MV-4-11 (cell line): Measurements from ENCODE around the gene TENM3.

Source experiments
- DNase-seq: peaks from one replicate; lab custom pipeline; 2025; lab: John Stamatoyannopoulos, UW

The TENM3 gene

GRCh38 chr4:182776376-182777105 is 533.3 kb downstream of the TENM3 start:
- DNase-seq = no peak

DNA sequence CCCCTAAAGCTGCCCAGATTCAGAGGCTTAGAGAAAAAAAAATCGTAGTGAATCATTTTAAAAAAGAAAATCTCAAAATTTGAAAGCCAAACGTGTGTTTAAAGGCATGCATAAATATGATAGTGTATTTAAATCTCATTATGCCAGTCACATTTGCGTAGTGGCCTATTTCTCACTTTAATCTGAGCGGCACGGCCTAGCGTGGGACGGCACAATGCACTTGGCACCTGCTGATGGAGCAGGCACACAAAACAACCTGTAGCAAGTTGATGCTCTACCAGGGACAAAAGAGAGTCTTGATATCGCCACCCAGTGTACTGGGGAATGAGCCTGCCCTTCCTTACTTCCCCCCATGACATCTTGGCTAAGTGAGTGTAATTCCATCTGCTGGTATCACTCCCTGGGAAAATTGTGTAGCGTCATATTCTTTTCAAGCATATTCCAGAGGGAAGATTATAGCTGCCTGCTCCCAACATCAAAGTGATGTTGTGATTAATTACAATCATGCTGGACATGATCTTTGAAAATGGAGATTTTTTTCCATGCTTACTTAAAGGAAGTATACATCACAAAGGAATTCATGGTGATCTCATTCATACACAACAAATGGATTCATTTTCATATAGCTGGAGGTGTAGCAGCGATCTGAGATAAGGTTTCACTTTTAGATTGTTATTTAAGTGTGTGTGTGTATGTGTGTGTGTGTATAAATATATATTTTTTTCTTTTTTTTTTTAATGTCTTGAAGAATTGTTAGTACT is 535.2 kb downstream of the TENM3 start:
- no peak for DNase-seq

DNA sequence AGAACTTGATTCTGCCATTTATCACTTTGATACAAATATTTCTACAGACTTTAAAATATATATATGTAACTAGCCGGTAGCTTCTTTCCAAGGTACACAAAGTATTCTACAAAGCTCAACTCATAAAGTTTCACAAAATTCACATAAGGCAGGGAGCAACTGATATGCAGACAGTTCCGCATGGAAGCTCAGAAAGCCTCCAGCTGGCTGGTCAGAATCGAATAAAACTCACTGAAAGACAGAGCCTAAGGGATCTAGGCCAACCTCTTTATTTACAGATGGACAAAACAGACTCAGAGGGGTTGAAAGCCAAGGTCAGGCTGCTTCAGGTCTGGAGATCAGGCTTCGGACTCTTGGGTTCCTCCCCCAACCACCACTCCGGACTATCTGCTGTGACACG is 543.8 kb downstream of the TENM3 start:
- DNase-seq = no peak

GRCh38 chr4:182788201-182788600 is 545.0 kb downstream of the TENM3 start:
- DNase-seq = no peak

DNA sequence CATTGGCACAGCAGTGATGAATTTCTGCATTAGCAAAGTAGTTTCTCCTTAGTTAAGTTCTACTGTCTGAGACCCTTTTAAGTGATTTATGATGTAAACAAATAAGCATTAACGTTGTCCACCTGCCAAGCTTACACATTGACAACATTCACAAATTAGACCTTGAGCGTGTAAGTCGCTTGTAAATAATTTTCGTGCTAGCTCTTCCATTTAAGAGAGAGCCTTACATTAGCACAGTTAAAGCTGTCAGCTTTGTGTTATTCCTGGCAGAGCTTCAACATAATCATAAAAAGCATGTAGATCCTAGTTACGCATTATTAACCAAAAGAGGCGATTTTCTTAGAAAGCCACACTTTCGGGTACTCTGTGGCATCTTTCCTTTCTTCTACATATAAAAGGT is 546.3 kb downstream of the TENM3 start:
- DNase-seq = no peak

- no peak for DNase-seq
Measured at GRCh38 chr4:182795446-182796238, 552.4 kb downstream of the TENM3 start.

GRCh38 chr4:182799515-182800215 is 556.5 kb downstream of the TENM3 start:
- DNase-seq = no peak

DNA sequence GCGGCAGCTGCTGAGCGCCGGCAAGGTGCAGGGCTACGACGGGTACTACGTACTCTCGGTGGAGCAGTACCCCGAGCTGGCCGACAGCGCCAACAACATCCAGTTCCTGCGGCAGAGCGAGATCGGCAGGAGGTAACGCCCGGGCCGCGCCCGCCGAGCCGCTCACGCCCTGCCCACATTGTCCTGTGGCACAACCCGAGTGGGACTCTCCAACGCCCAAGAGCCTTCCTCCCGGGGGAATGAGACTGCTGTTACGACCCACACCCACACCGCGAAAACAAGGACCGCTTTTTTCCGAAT is 557.0 kb downstream of the TENM3 start:
- no peak for DNase-seq

- no peak for DNase-seq
Measured at GRCh38 chr4:182801636-182802035, 558.4 kb downstream of the TENM3 start.

GRCh38 chr4:182802621-182803020 is 559.4 kb downstream of the TENM3 start:
- no peak for DNase-seq

- DNase-seq = no peak
Measured at GRCh38 chr4:182803235-182803634, 560.0 kb downstream of the TENM3 start.

- no peak for DNase-seq
Measured at GRCh38 chr4:182804131-182804530, 560.9 kb downstream of the TENM3 start.

DNA sequence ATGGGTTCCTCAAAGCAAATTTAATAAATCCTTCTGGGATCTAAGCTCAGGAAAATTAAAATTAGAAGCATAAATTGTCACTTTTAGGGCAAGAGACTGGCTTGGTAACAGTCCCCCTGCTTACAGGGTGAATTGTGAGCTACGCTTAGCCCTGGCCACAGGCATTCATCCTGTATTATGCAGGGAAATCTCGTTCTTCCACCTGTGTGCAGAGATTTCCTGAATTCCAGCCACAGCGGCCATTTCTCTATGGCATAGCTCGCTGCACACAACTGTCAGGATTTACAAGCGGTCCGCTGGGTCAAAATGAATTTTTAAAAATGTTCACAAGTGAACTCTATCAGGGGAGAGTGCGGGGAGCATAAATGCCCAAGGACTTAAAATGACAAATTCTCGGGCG is 562.1 kb downstream of the TENM3 start:
- no peak for DNase-seq

DNA sequence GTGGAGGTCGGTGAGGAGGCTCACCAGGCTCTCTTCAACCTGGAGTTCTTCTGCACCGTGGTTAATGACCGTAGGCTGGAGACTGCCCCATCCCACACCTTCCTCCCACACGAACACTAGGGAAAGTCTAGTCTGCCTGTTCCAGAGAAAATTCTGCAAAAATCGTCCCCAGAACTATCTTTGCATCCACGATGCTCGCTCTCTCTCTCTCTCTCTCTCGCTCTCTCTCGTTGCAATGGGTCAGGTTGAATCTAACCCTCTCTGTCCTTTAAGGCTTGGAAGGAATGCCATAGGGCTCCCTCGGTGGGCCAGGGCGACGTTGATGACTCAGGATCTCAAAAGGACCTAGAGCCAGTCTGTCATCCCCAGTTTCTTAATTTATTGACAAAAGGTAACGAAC is 562.5 kb downstream of the TENM3 start:
- no peak for DNase-seq

GRCh38 chr4:182806259-182807252 is 563.4 kb downstream of the TENM3 start:
- DNase-seq = peak; percentile 44

GRCh38 chr4:182807346-182807745 is 564.1 kb downstream of the TENM3 start:
- no peak for DNase-seq

DNA sequence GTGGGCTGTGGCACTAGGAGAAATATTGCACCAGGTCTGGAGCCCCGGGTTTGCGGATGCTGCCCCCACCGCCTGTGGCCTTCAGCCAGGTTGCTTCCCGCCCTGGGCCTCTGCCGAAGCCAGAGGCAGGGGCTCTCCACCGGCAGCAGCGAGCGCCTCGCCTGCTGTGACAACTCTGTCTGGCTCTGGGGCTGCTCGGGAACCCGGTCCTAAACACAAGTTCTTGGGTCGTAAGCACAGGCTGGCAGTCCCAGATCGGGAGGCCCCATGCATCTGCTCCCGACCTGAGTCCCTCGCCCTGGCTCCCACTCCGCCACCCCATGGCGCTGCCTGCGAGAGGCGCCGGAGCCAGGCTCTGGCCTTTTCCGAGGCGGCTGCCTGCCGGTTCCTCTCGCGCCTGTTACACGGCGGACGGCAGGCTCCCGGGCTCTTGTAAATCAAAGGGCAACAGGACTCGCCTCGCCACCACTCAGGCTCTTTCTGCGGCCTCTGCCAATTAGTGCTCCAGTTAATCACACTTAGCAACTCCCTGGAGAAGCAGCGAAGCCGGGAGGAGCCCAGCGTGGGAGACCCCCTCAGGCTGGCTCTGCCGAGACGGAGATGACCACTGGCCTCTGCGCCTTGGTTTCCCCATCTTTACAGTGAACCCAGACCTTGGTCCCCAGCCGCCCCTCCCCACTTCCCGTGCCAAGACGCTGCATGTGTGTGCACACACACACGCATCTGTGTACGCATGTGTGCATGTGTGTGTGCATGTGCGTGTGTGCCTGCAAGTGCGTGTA is 564.8 kb downstream of the TENM3 start:
- no peak for DNase-seq

- DNase-seq = peak; percentile 86
Measured at GRCh38 chr4:182808673-182809416, 565.6 kb downstream of the TENM3 start.

- no peak for DNase-seq
Measured at GRCh38 chr4:182809417-182810102, 566.4 kb downstream of the TENM3 start.
